Spinal cord (tissue), 10 donors: Measurements from ENCODE around the gene MYH9. TPM values are rescaled to one million over a fixed set of nuclear protein-coding genes. Genes with fewer than 3 reads are reported as not detected.
A peak's percentile ranks its signal among the peaks of the same experiment; 100 is the strongest.

Experiments
- DNase-seq, 6 donors: peaks; one replicate each; pipeline versions ENCODE4 v3.0.0 to v3.0.0-alpha.2; 2013 to 2015; ENCODE audit warnings: low spot score in 6 of 6, low read depth in 4 of 6
- H3K27ac ChIP-seq: one replicate; pipeline ENCODE4 v1.5.1; 2013; ENCODE audit warnings: low read depth, low read length, control low read depth
- H3K27me3 ChIP-seq: one replicate; pipeline ENCODE4 v1.6.1; 2013; ENCODE audit warnings: low read length; ENCODE audit not compliant: control insufficient read depth, insufficient read depth
- H3K36me3 ChIP-seq: one replicate; pipeline ENCODE4 v1.6.1; 2013; ENCODE audit warnings: low read length; ENCODE audit not compliant: control insufficient read depth, insufficient read depth
- H3K4me1 ChIP-seq: one replicate; pipeline ENCODE4 v1.6.1; 2013; ENCODE audit warnings: low read length; ENCODE audit not compliant: control insufficient read depth, insufficient read depth
- H3K4me3 ChIP-seq: one replicate; pipeline ENCODE4 v1.5.1; 2013; ENCODE audit warnings: low read depth, low read length, control low read depth
- H3K9me3 ChIP-seq: one replicate; pipeline ENCODE4 v1.6.1; 2013; ENCODE audit warnings: low read length; ENCODE audit not compliant: control insufficient read depth, insufficient read depth
- WGBS: methylation state at CpG from one replicate; pipeline ENCODE4 v1.1.5; 2013; ENCODE audit warnings: missing lambda C conversion rate; ENCODE audit not compliant: insufficient coverage; 5-methylcytosine and 5-hydroxymethylcytosine counted together
- polyA plus RNA-seq, 2 donors: library from polyadenylated mRNA; unstranded; fragments of 120-200 nt; gene quantifications; one replicate each; pipeline ENCODE4 v1.2.1, GENCODE V29; 2013; ENCODE audit not compliant: insufficient read length in 2 of 2
- total RNA-seq, 2 donors: library from RNA; depleted of rRNA in 1 of 2; stranded (reverse); fragments of 120-200 nt in 1 of 2; fragments of >200 nt in 1 of 2; gene quantifications; one replicate each; pipeline versions ENCODE4 v1.2.3 to v1.2.4, GENCODE V29; 2013 to 2014
- donor health status: healthy.

MYH9 gene
- total and polyA plus RNA-seq, 4 donors = 78.7 to 122 (median 88.2) TPM

DNA sequence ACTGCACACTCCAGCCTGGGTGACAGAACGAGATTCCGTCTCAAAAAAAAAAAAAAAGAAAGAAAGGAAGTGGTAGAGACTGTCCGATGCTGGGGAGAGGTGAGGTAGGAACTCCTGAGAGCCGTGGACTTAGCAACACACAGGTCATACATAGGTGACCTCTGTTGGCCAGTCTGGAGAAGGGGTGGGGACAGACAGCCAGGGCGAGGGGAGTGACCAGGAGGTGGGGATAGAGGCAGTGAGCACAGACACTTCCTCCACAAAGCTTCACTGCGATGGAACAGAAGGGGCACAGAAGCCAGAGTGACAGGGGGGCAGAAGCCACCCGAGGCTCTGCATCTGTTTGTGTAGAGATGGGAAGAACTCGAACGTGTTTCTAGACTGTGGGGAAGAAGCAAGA, 47.1 kb downstream of the MYH9 start:
- H3K4me3 ChIP-seq = no peak overlapping the region
- peaks cover 34% of the 10 kb centered on the region for H3K36me3 ChIP-seq
- H3K4me1 ChIP-seq = peaks cover 50% of the 10 kb centered on the region

GRCh38 chr22:36339171-36340065, 48.3 kb downstream of the MYH9 start:
- peaks cover 58% of the 10 kb centered on the region for H3K4me1 ChIP-seq
- no peak for DNase-seq
- no peak overlapping the region for H3K27ac ChIP-seq
- WGBS = 90% methylated on average over 2 of the region's 6 CpGs
- peaks cover 43% of the 10 kb centered on the region for H3K36me3 ChIP-seq
- no peaks in the 10 kb centered on the region for H3K27me3 ChIP-seq
- no peak overlapping the region for H3K4me3 ChIP-seq
- H3K9me3 ChIP-seq = no peaks in the 10 kb centered on the region

More for the DNA sequence above, 47.1 kb downstream of the MYH9 start:
- no peaks in the 10 kb centered on the region for H3K27me3 ChIP-seq
- 82% methylated on average over 8 of the region's 9 CpGs for WGBS
- no peaks in the 10 kb centered on the region for H3K9me3 ChIP-seq
- no peak overlapping the region for H3K27ac ChIP-seq
- no peak for DNase-seq

DNA sequence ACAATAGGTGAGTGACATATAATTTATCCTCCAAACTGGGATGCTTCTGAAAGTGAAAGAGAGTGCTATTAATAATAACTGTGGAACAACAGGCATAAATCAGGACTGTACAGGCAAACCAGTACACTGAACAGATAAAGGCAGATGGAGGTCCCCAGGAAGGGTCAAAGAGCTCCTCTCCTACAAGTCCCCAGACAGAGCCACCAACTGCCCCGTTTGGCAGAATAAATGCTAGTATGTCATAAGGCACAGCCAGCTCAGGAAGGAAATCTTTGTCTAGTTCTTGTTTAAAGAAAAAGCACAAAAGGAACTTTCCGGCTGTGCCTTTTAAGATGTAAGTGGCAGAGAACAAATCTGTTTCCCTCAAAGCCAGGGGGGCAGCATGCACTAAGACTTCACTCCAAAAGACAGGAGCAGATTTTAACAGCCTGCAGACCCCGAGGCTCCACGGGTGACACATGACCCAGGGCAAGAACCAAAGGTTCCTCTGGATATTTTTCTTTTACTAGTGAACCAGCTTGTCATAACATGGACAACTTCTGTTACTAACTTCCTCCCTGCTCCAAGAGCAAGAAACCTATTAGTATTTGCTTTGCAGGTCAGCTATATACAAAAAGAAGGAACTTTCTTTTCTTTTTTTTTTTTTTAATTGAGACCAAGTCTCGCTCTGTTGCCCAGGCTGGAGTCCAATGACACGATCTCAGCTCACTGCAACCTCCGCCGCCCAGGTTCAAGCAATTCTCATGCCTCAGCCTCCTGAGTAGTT, 50.2 kb downstream of the MYH9 start:
- no peak overlapping the region for H3K4me3 ChIP-seq

GRCh38 chr22:36336246-36337182, 51.3 kb downstream of the MYH9 start:
- no peaks in the 10 kb centered on the region for H3K9me3 ChIP-seq
- no peak overlapping the region for H3K4me3 ChIP-seq
- no peaks in the 10 kb centered on the region for H3K27me3 ChIP-seq
- peak overlapping the region; percentile 87 for H3K27ac ChIP-seq
- no peak for DNase-seq
- peaks cover 60% of the 10 kb centered on the region for H3K4me1 ChIP-seq
- WGBS = 79% methylated on average over 25 of the region's 26 CpGs
- peaks cover 38% of the 10 kb centered on the region for H3K36me3 ChIP-seq

More for the DNA sequence above, 50.2 kb downstream of the MYH9 start:
- Histone ChIP-seq H3K27me3 (no peaks in the 10 kb centered on the region), H3K4me1 (peaks cover 53% of the 10 kb centered on the region), H3K27ac (no peak overlapping the region), H3K9me3 (no peaks in the 10 kb centered on the region), H3K36me3 (peaks cover 37% of the 10 kb centered on the region)
- 30% methylated on average over 5 of the region's 8 CpGs for WGBS
- no peak for DNase-seq

DNA sequence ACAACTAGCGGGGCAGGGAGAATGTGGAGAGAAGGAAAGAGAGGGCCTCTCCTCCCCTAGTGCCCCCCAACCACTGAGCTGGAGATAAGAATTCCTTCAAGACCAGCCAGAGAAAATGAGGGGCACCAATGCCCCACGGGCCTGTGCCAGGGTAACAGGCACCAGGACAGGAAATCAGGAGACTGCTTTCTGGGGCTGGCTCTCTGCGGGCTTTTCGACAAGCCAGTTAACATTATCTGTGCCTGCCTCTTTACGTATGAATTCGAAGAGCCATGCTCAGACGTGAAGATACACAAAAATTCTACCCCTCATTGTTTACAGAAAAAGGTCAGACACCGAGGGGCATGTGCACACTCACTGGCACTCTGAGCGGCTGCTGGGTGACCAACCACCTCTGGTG, 52.1 kb downstream of the MYH9 start:
- 32% methylated on average over 8 of the region's 9 CpGs for WGBS
- Histone ChIP-seq H3K27ac (peak overlapping the region; percentile 87), H3K4me1 (peaks cover 69% of the 10 kb centered on the region), H3K27me3 (no peaks in the 10 kb centered on the region), H3K4me3 (no peak overlapping the region), H3K9me3 (no peaks in the 10 kb centered on the region), H3K36me3 (peaks cover 35% of the 10 kb centered on the region)
- DNase-seq = no peak

DNA sequence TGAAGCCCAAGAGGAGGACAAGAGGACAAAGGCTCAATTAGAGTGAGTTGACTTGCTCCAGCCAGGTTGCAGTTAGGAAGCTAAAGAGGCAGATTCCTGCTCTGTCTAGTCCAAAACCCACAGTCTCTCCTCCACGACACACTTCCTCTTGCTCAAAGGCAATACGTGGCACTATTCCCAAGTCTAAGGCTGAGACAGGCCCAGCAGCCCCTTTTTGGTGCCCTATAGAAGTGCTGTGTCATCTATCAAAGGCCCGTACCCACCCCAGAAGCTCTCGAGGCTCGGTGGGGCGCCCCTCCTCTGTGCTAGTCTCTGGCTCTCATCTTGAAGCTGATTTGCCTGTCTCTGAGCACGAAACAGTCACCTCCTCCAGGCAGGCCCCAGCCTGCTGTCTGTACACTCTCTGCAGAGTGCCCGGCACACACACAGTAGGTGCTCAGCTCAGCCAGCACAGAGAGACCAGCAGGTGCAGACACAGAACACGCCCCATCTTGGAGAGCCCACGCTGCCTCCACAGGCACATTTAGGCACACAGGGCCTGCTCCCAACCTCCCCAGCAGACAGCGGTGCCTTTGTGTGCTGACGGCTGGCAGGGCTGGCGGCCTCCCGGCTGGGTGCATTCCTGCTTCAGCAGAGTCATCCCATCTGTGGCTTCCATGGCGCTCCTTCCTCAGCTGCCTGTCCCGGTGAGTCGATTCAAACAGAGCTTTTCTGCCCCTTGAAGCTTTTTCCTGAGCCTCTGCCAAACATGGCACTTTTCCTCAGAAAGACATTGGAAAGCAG, 52.8 kb downstream of the MYH9 start:
- Histone ChIP-seq H3K27ac (peak overlapping the region; percentile 87), H3K36me3 (peaks cover 32% of the 10 kb centered on the region), H3K4me1 (peaks cover 74% of the 10 kb centered on the region), H3K27me3 (no peaks in the 10 kb centered on the region), H3K9me3 (no peaks in the 10 kb centered on the region), H3K4me3 (no peak overlapping the region)
- WGBS = 32% methylated on average over 17 of the region's 17 CpGs
- DNase-seq = peak in 2 of 6 donors; percentile 63 to 75

DNA sequence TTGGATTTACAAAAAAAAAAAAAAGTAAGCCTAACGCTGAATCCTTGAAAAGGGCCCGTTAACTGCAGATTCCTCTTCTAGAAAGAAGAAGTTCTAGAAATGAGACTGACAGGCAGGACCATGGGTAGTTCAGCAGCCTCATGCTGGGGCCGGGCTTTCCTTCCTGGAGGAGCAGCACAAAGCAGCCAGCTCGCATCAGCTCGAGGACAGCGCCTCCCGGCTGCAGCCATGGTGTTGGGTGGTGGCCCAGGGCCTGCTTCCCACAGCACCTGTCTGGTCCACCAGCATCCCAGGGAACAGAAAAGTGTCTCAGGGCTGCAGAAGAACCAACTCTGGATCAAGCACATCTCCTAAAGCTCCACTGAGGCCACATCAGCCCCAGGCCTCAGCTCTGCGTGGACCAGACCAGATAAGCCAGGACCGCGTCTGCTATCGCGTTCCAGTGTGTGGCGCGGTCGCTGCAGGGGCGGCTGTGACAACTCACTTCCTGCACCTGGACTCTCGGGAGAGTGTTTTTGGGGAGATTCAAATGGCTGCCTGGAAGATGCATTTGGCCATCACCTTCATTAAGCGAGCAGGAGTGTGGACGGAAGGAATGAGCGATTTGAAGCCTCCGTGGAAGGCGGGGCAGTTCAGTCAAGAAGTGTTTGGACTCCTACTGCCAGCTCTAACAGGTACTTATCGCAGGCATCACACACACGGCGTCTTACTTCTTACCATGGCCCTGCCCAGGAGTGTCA, 53.5 kb downstream of the MYH9 start:
- H3K9me3 ChIP-seq = no peaks in the 10 kb centered on the region
- no peak overlapping the region for H3K4me3 ChIP-seq
- H3K4me1 ChIP-seq = peaks cover 82% of the 10 kb centered on the region
- whole genome bisulfite sequencing = 87% methylated on average over 22 of the region's 25 CpGs
- DNase-seq = no peak
- H3K27ac ChIP-seq = peak overlapping the region; percentile 87
- no peaks in the 10 kb centered on the region for H3K27me3 ChIP-seq
- peaks cover 34% of the 10 kb centered on the region for H3K36me3 ChIP-seq

GRCh38 chr22:36333644-36334043, 54.1 kb downstream of the MYH9 start:
- WGBS = 80% methylated on average over 2 of the region's 5 CpGs
- H3K4me1 ChIP-seq = peaks cover 88% of the 10 kb centered on the region
- peaks cover 39% of the 10 kb centered on the region for H3K36me3 ChIP-seq
- no peaks in the 10 kb centered on the region for H3K27me3 ChIP-seq
- no peaks in the 10 kb centered on the region for H3K9me3 ChIP-seq
- H3K4me3 ChIP-seq = no peak overlapping the region
- DNase-seq = no peak
- H3K27ac ChIP-seq = peak overlapping the region; percentile 13
